ENCODE results near the gene TMEM11. TPM values are rescaled to one million over a fixed set of nuclear protein-coding genes. Genes with fewer than 3 reads are reported as not detected.
A peak's percentile ranks its signal among the peaks of the same experiment; 100 is the strongest.

Gene TMEM11
- total RNA-seq, 6 donors from 2014 or later: 13.0 to 38.9 (median 21.6) TPM

DNA sequence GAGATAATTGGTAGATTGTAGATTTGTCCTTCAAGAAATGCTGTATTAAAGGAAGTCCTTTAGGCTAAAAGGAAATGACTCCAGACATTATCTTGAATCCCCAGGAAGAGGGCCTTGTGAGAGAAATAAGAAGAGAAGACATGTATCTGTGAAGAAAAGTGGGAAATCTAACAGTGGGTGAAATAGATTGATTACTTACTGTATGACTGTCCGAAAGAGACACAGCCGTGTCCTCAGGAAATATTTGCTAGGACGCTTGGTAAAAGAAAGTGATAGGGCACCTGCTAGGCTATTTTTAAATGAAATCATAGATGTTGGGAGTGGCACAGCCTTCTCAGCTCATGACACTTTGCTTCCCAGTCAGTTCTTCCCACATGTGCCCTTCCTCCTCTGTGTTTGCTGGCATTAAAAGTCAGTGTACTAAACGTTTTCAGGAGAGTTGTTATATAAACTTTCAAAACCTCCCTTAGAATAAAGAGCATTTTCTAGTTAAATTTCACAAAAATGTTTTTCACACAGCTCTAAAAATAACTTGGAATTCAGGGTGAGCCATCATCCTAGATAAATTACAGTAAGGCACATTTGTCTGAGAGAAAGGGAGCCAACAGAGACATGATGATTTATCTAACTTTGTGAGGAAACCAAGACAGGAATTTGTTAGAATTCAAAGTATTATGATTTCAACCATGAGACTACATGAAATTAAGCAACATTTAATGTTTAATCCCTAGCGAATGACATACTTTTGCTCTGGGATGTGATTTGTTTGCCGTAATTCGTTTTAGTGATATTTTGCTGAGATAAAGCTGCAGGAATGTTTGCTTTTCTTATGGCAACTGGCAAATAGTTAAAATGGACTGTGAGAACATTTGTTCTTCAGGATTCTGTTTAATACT is 52.2 kb downstream of the TMEM11 start:
- Histone ChIP-seq H3K27me3 (no peaks in the 10 kb centered on the region), H3K4me1 (peaks cover 5 to 24% (median 16%) of the 10 kb centered on the region in 4 donors), H3K36me3 (no peaks in the 10 kb centered on the region), H3K4me3 (no peak overlapping the region), H3K27ac (peak overlapping the region in 2 of 4 donors; percentile 44 to 52), H3K9me3 (no peaks in the 10 kb centered on the region)
- TF ChIP-seq, protein P1, sequence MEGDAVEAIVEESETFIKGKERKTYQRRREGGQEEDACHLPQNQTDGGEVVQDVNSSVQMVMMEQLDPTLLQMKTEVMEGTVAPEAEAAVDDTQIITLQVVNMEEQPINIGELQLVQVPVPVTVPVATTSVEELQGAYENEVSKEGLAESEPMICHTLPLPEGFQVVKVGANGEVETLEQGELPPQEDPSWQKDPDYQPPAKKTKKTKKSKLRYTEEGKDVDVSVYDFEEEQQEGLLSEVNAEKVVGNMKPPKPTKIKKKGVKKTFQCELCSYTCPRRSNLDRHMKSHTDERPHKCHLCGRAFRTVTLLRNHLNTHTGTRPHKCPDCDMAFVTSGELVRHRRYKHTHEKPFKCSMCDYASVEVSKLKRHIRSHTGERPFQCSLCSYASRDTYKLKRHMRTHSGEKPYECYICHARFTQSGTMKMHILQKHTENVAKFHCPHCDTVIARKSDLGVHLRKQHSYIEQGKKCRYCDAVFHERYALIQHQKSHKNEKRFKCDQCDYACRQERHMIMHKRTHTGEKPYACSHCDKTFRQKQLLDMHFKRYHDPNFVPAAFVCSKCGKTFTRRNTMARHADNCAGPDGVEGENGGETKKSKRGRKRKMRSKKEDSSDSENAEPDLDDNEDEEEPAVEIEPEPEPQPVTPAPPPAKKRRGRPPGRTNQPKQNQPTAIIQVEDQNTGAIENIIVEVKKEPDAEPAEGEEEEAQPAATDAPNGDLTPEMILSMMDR (IDR thresholded peaks at IDR 0.05): no peak
- no peak for TF ChIP-seq EP300 (IDR thresholded peaks at IDR 0.05)
- TF ChIP-seq POLR2A (IDR thresholded peaks at IDR 0.05): no peak
- no peak for TF ChIP-seq POLR2AphosphoS5 (IDR thresholded peaks at IDR 0.05)
- ATAC-seq (ENCODE audit: low FRiP score in 2 of 2): peak in 1 of 2 donors; percentile 78
- 30 to 35% methylated on average over 7 of the region's 7 CpGs for WGBS, 2 donors
- DNase-seq: no peak

GRCh38 chr17:21160401-21160800 is 53.6 kb downstream of the TMEM11 start:
- no peak for ATAC-seq (ENCODE audit: low FRiP score in 2 of 2)
- Histone ChIP-seq H3K36me3 (no peaks in the 10 kb centered on the region), H3K4me1 (peaks cover 5 to 18% (median 14%) of the 10 kb centered on the region in 4 donors), H3K9me3 (no peaks in the 10 kb centered on the region), H3K27me3 (no peaks in the 10 kb centered on the region), H3K27ac (no peak overlapping the region), H3K4me3 (no peak overlapping the region)
- no peak for TF ChIP-seq EP300 (IDR thresholded peaks at IDR 0.05)
- TF ChIP-seq POLR2A (IDR thresholded peaks at IDR 0.05): no peak
- TF ChIP-seq, protein P1 (IDR thresholded peaks at IDR 0.05): no peak
- TF ChIP-seq POLR2AphosphoS5 (IDR thresholded peaks at IDR 0.05): no peak
- DNase-seq: no peak

DNA sequence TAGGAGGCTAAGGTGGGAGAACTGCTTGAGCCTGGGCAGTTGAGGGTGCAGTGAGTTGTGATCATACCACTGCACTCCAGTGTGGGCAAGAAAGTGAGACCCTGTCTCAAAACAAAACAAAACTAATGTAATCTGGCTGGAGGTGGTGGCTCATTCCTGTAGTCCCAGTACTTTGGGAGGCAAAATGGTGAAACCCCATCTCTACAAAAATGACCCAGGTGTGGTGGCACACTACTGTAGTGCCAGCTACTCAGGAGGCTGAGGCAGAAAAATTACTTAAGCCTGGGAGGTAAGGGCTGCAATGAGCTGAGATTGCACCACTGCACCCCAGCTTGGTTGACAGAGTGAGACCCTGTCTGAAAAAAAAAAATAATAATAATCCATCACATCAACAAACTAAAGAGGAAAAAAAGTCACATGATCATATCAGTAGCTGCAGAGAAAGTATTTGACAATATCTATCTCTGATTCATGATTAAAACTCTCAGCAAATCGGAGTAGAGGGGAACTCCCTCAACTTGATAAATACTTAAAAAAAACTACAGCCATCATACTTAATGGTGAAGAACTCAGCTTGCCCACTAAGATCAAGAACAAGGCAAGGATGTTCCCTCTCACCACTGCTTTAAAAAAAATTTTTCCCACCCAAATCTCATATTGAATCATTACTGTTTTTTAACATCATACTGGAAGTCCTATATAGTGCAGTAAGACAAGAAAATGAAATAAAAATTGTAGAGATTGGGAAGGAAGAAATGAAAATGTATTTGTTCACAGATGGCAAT is 56.2 kb downstream of the TMEM11 start:
- no peak overlapping the region for H3K27ac ChIP-seq
- no peaks in the 10 kb centered on the region for H3K27me3 ChIP-seq
- ATAC-seq (ENCODE audit: low FRiP score in 2 of 2) (no peak), DNase-seq (no peak)
- WGBS, 2 donors: 69 to 77% methylated on average over 1 of the region's 1 CpG
- peaks cover 5 to 18% (median 14%) of the 10 kb centered on the region in 4 donors for H3K4me1 ChIP-seq
- H3K9me3 ChIP-seq: no peaks in the 10 kb centered on the region
- no peaks in the 10 kb centered on the region for H3K36me3 ChIP-seq
- no peak overlapping the region for H3K4me3 ChIP-seq
- TF ChIP-seq POLR2AphosphoS5 (IDR thresholded peaks at IDR 0.05): no peak
- TF ChIP-seq, protein P1 (IDR thresholded peaks at IDR 0.05): no peak

DNA sequence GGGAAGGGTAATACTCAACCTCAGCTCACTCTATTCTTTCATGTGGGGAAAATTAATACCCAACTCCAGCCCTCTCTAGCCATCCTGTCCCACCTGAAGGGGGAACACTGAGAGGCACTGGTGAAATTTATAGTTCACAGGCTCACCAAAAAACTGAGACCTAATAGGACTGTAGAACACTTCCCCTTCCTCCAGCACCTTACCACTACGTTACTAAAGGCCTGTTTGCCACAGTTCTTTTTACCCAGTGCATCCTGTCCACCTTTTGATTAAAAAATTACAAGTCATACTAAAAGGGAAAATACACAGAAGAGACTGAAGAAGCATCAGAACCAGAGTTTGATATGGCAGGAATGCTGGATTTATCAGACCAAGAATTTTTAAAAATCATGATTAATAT is 61.2 kb downstream of the TMEM11 start:
- 65 to 68% methylated on average over 1 of the region's 1 CpG for WGBS, 2 donors
- ATAC-seq (ENCODE audit: low FRiP score in 2 of 2) (no peak), DNase-seq (no peak)
- Histone ChIP-seq H3K4me3 (no peak overlapping the region), H3K27me3 (no peaks in the 10 kb centered on the region), H3K27ac (no peak overlapping the region), H3K4me1 (no peaks in the 10 kb centered on the region), H3K9me3 (no peaks in the 10 kb centered on the region), H3K36me3 (no peaks in the 10 kb centered on the region)
- TF ChIP-seq POLR2AphosphoS5 (IDR thresholded peaks at IDR 0.05): no peak

- ATAC-seq (ENCODE audit: low FRiP score in 2 of 2) (no peak), DNase-seq (no peak)
- no peak for TF ChIP-seq POLR2A (IDR thresholded peaks at IDR 0.05)
- TF ChIP-seq EP300 (IDR thresholded peaks at IDR 0.05): no peak
- TF ChIP-seq POLR2AphosphoS5 (IDR thresholded peaks at IDR 0.05): no peak
- TF ChIP-seq, protein P1 (IDR thresholded peaks at IDR 0.05): no peak
- Histone ChIP-seq H3K4me1 (no peaks in the 10 kb centered on the region), H3K27me3 (no peaks in the 10 kb centered on the region), H3K9me3 (no peaks in the 10 kb centered on the region), H3K27ac (no peak overlapping the region), H3K4me3 (no peak overlapping the region), H3K36me3 (no peaks in the 10 kb centered on the region)
- WGBS, 2 donors: 65 to 80% methylated on average over 1 of the region's 1 CpG
These were observed 64.3 kb downstream of the TMEM11 start for GRCh38 chr17:21149621-21150020.
